Measurements from ENCODE around the gene HOXA13. TPM values are rescaled to one million over a fixed set of nuclear protein-coding genes. Genes with fewer than 3 reads are reported as not detected.
A peak's percentile ranks its signal among the peaks of the same experiment; 100 is the strongest.

The HOXA13 gene
- total RNA-seq, 2 donors from 2014 or later = 0.14 TPM; not detected in 1

- intact Hi-C loops (cut with DNase I) = loop anchor here (5.0 to 10.0 kb wide), 2 partner anchors 366 to 553 kb away; no protein-coding TSS in a partner anchor
- no peak for DNase-seq (ENCODE audit: low spot score)
Measured at GRCh38 chr7:27211764-27212204, 11.9 kb upstream of the HOXA13 start.

- intact Hi-C loops (cut with DNase I) = loop anchor here (5.0 to 10.0 kb wide), 2 partner anchors 366 to 554 kb away; no protein-coding TSS in a partner anchor
- DNase-seq (ENCODE audit: low spot score) = no peak
Measured at GRCh38 chr7:27211084-27211446, 11.2 kb upstream of the HOXA13 start.

- intact Hi-C loops (cut with DNase I) = loop anchor here (5.0 to 10.0 kb wide), 2 partner anchors 367 to 554 kb away; no protein-coding TSS in a partner anchor
- DNase-seq (ENCODE audit: low spot score) = peak; percentile 84
Measured at GRCh38 chr7:27210441-27211083, 10.7 kb upstream of the HOXA13 start.

- peak; percentile 68 for DNase-seq (ENCODE audit: low spot score)
- intact Hi-C loops (cut with DNase I) = loop anchor here (5.0 to 10.0 kb wide), 3 partner anchors 365 to 555 kb away; no protein-coding TSS in a partner anchor
Measured at GRCh38 chr7:27209933-27210440, 10.1 kb upstream of the HOXA13 start.

- intact Hi-C loops (cut with DNase I) = loop anchor here in 1 of 2 donors (10.0 kb wide), 1 partner anchor 366 kb away; no protein-coding TSS in a partner anchor
- DNase-seq (ENCODE audit: low spot score) = no peak
Measured at GRCh38 chr7:27208998-27209397, 9.1 kb upstream of the HOXA13 start.

GRCh38 chr7:27207348-27207985 lies 7.6 kb upstream of the HOXA13 start:
- no peak for DNase-seq (ENCODE audit: low spot score)
- intact Hi-C loops (cut with DNase I) = loop anchor here in 1 of 2 donors (10.0 kb wide), 1 partner anchor 367 kb away; no protein-coding TSS in a partner anchor

- peak; percentile 61 for DNase-seq (ENCODE audit: low spot score)
- intact Hi-C loops (cut with DNase I) = loop anchor here in 1 of 2 donors (10.0 kb wide), 1 partner anchor 369 kb away; no protein-coding TSS in a partner anchor
Measured at GRCh38 chr7:27205325-27206280, 5.7 kb upstream of the HOXA13 start.

GRCh38 chr7:27204851-27205322 lies 5.0 kb upstream of the HOXA13 start:
- intact Hi-C loops (cut with DNase I) = loop anchor here in 1 of 2 donors (10.0 kb wide), 1 partner anchor 370 kb away; no protein-coding TSS in a partner anchor
- DNase-seq (ENCODE audit: low spot score) = peak; percentile 80

GRCh38 chr7:27203964-27204594 lies 4.2 kb upstream of the HOXA13 start:
- intact Hi-C loops (cut with DNase I) = loop anchor here in 1 of 2 donors (10.0 kb wide), 1 partner anchor 371 kb away; no protein-coding TSS in a partner anchor
- DNase-seq (ENCODE audit: low spot score) = no peak

GRCh38 chr7:27203365-27203953 lies 3.6 kb upstream of the HOXA13 start:
- DNase-seq (ENCODE audit: low spot score) = no peak
- intact Hi-C loops (cut with DNase I) = loop anchor here in 1 of 2 donors (10.0 kb wide), 1 partner anchor 371 kb away; no protein-coding TSS in a partner anchor

- no peak for DNase-seq (ENCODE audit: low spot score)
- intact Hi-C loops (cut with DNase I) = loop anchor here in 1 of 2 donors (10.0 kb wide), 1 partner anchor 372 kb away; no protein-coding TSS in a partner anchor
Measured at GRCh38 chr7:27202862-27203134, 2.9 kb upstream of the HOXA13 start.

GRCh38 chr7:27202018-27202861 lies 2.3 kb upstream of the HOXA13 start:
- intact Hi-C loops (cut with DNase I) = loop anchor here in 1 of 2 donors (10.0 kb wide), 1 partner anchor 373 kb away; no protein-coding TSS in a partner anchor
- peak; percentile 58 for DNase-seq (ENCODE audit: low spot score)

GRCh38 chr7:27201580-27202017 lies 1.7 kb upstream of the HOXA13 start:
- intact Hi-C loops (cut with DNase I) = loop anchor here in 1 of 2 donors (10.0 kb wide), 1 partner anchor 373 kb away; no protein-coding TSS in a partner anchor
- no peak for DNase-seq (ENCODE audit: low spot score)

GRCh38 chr7:27200761-27201579 lies 1.1 kb upstream of the HOXA13 start:
- no peak for DNase-seq (ENCODE audit: low spot score)
- intact Hi-C loops (cut with DNase I) = loop anchor here in 1 of 2 donors (10.0 kb wide), 1 partner anchor 374 kb away; no protein-coding TSS in a partner anchor

- intact Hi-C loops (cut with DNase I) = loop anchor here in 1 of 2 donors (10.0 kb wide), 1 partner anchor 896 kb away; no protein-coding TSS in a partner anchor
- peak; percentile 77 for DNase-seq (ENCODE audit: low spot score)
Measured at GRCh38 chr7:27198871-27199801, 755 bp downstream of the HOXA13 start.

Data from posterior vena cava (tissue), 2 donors.